GM13976 (cell line): ENCODE measurements around the gene MRPL23.

Source experiments
- DNase-seq: peaks from one replicate; pipeline ENCODE4 v3.0.0; 2012; ENCODE audit warnings: low spot score
- CTCF ChIP-seq: IDR thresholded peaks from 2 replicates; pipeline ENCODE4 v1.5.1; 2012; ENCODE audit warnings: borderline replicate concordance, mild to moderate bottlenecking; ENCODE audit not compliant: insufficient read depth; ENCODE audit errors: extremely low read depth, missing control alignments, control extremely low read depth
- in situ Hi-C: fragments of 300-500 bp; cut with MboI; formaldehyde crosslinking; loops from one replicate; pipeline ENCODE4 v1.12.0; 2022; ENCODE audit warnings: low sequenced_read_pairs, mixed read lengths, inconsistent platforms; ENCODE audit not compliant: unreplicated experiment

The MRPL23 gene

GRCh38 chr11:1982873-1983600 lies 35.9 kb downstream of the MRPL23 start:
- no peak for TF ChIP-seq CTCF
- in situ Hi-C loops, result no loop called here
- no peak for DNase-seq

GRCh38 chr11:1983601-1983961 lies 36.4 kb downstream of the MRPL23 start:
- no peak for DNase-seq
- in situ Hi-C loops, result no loop called here

GRCh38 chr11:1987024-1987423 lies 39.9 kb downstream of the MRPL23 start:
- no peak for TF ChIP-seq CTCF
- in situ Hi-C loops, result no loop called here
- no peak for DNase-seq

More at GRCh38 chr11:1983601-1983961, 36.4 kb downstream of the MRPL23 start:
- no peak for TF ChIP-seq CTCF

- TF ChIP-seq CTCF, result no peak
- in situ Hi-C loops, result no loop called here
- no peak for DNase-seq
These were observed 41.0 kb downstream of the MRPL23 start for GRCh38 chr11:1988174-1988573.

GRCh38 chr11:1988667-1989317 lies 41.7 kb downstream of the MRPL23 start:
- no peak for TF ChIP-seq CTCF
- DNase-seq, result no peak
- in situ Hi-C loops, result no loop called here

- TF ChIP-seq CTCF, result no peak
- no peak for DNase-seq
- in situ Hi-C loops, result no loop called here
These were observed 42.8 kb downstream of the MRPL23 start for GRCh38 chr11:1989953-1990352.
